Activated naive CD8-positive, alpha-beta T cell treated with anti-CD3 and anti-CD28 coated beads, Interleukin-2, amount 10 ng/mL, durations not matched to agents 7 days and 5 days (primary cell): ENCODE data around the gene MS4A6E. TPM values are rescaled to one million over a fixed set of nuclear protein-coding genes. Genes with fewer than 3 reads are reported as not detected.

Source experiments
- ATAC-seq: fragments of 150-1000 bp; cut with Tn5 transposase; one replicate; pipeline ENCODE4 v1.10.0; 2021; ENCODE audit warnings: low read depth, moderate library complexity
- POLR2A ChIA-PET: fragments of 350-600 bp; sonication (Branson Sonifier 250); formaldehyde crosslinking; loops from one replicate; lab custom pipeline; 2021; ENCODE audit warnings: antibody characterized with exemption; lab: Charles Lee
- DNase-seq: peaks from one replicate; pipeline ENCODE4 v3.0.0; 2021
- H3K27ac Mint-ChIP-seq: one replicate; pipeline ENCODE4 v1.8.0; 2022; ENCODE audit warnings: mild to moderate bottlenecking, mixed read lengths
- H3K27me3 Mint-ChIP-seq: one replicate; pipeline ENCODE4 v1.8.0; 2022; ENCODE audit warnings: mild to moderate bottlenecking, moderate library complexity, mixed read lengths
- H3K36me3 Mint-ChIP-seq: one replicate; pipeline ENCODE4 v1.8.0; 2021; ENCODE audit warnings: mild to moderate bottlenecking, mixed read lengths
- H3K4me1 Mint-ChIP-seq: one replicate; pipeline ENCODE4 v1.8.0; 2021; ENCODE audit warnings: mixed read lengths
- H3K4me3 Mint-ChIP-seq: one replicate; pipeline ENCODE4 v1.8.0; 2022; ENCODE audit warnings: mild to moderate bottlenecking, moderate library complexity, mixed read lengths
- H3K9me3 Mint-ChIP-seq: one replicate; pipeline ENCODE4 v1.8.0; 2021; ENCODE audit warnings: mixed read lengths
- total RNA-seq, 2 experiments: library from RNA; stranded (reverse); gene quantifications; one replicate each; pipeline ENCODE4 v1.2.3, GENCODE V29; 2021

The MS4A6E gene
- total RNA-seq, 2 experiments from 2014 or later, result not detected

GRCh38 chr11:60314635-60315321 is 12.3 kb upstream of the MS4A6E start:
- Mint-ChIP-seq H3K36me3 (no peaks in the 10 kb centered on the region), H3K4me3 (no peak overlapping the region), H3K27me3 (peaks cover 7% of the 10 kb centered on the region), H3K4me1 (peaks cover 1% of the 10 kb centered on the region), H3K9me3 (no peaks in the 10 kb centered on the region), H3K27ac (no peak overlapping the region)
- ATAC-seq, result no peak
- no peak for DNase-seq
- POLR2A ChIA-PET, result no interaction called here

GRCh38 chr11:60315871-60316270 is 11.2 kb upstream of the MS4A6E start:
- H3K36me3 Mint-ChIP-seq, result no peaks in the 10 kb centered on the region
- ATAC-seq, result no peak
- POLR2A ChIA-PET, result no interaction called here

GRCh38 chr11:60316317-60316716 is 10.7 kb upstream of the MS4A6E start:
- Mint-ChIP-seq H3K9me3 (peaks cover 4% of the 10 kb centered on the region), H3K4me3 (no peak overlapping the region), H3K4me1 (peaks cover 1% of the 10 kb centered on the region), H3K36me3 (no peaks in the 10 kb centered on the region), H3K27me3 (peaks cover 7% of the 10 kb centered on the region), H3K27ac (no peak overlapping the region)
- DNase-seq (no peak), ATAC-seq (no peak)
- POLR2A ChIA-PET, result no interaction called here

More at GRCh38 chr11:60315871-60316270, 11.2 kb upstream of the MS4A6E start:
- Mint-ChIP-seq H3K4me3 (no peak overlapping the region), H3K4me1 (peaks cover 1% of the 10 kb centered on the region), H3K9me3 (peaks cover 3% of the 10 kb centered on the region), H3K27ac (no peak overlapping the region), H3K27me3 (peaks cover 7% of the 10 kb centered on the region)
- DNase-seq, result no peak

- no peak for DNase-seq
- peaks cover 5% of the 10 kb centered on the region for H3K27me3 Mint-ChIP-seq
Observed at GRCh38 chr11:60318726-60319125, 8.3 kb upstream of the MS4A6E start.

GRCh38 chr11:60321051-60321450 is 6.0 kb upstream of the MS4A6E start:
- Mint-ChIP-seq H3K4me1 (no peaks in the 10 kb centered on the region), H3K27me3 (no peaks in the 10 kb centered on the region), H3K27ac (no peak overlapping the region), H3K4me3 (no peak overlapping the region), H3K36me3 (no peaks in the 10 kb centered on the region), H3K9me3 (peaks cover 5% of the 10 kb centered on the region)
- no peak for DNase-seq
- POLR2A ChIA-PET, result interaction anchor here (0.7 kb wide), 1 partner anchor 1400 kb away, joined by 6 read pairs; no protein-coding TSS in a partner anchor
- ATAC-seq, result no peak

More at GRCh38 chr11:60318726-60319125, 8.3 kb upstream of the MS4A6E start:
- ATAC-seq, result no peak
- no peaks in the 10 kb centered on the region for H3K36me3 Mint-ChIP-seq
- H3K4me3 Mint-ChIP-seq, result no peak overlapping the region
- POLR2A ChIA-PET, result no interaction called here
- H3K9me3 Mint-ChIP-seq, result peaks cover 5% of the 10 kb centered on the region
- no peak overlapping the region for H3K27ac Mint-ChIP-seq
- H3K4me1 Mint-ChIP-seq, result peaks cover 1% of the 10 kb centered on the region

- Mint-ChIP-seq H3K4me3 (no peak overlapping the region), H3K27me3 (no peaks in the 10 kb centered on the region), H3K36me3 (no peaks in the 10 kb centered on the region), H3K27ac (no peak overlapping the region), H3K9me3 (peaks cover 3% of the 10 kb centered on the region), H3K4me1 (no peaks in the 10 kb centered on the region)
- DNase-seq, result no peak
- POLR2A ChIA-PET, result no interaction called here
- no peak for ATAC-seq
Observed at GRCh38 chr11:60328460-60328859, 1.4 kb downstream of the MS4A6E start.

- H3K4me1 Mint-ChIP-seq, result peaks cover 3% of the 10 kb centered on the region
- H3K4me3 Mint-ChIP-seq, result no peak overlapping the region
- H3K27me3 Mint-ChIP-seq, result peaks cover 2% of the 10 kb centered on the region
- ATAC-seq (no peak), DNase-seq (no peak)
- H3K36me3 Mint-ChIP-seq, result no peaks in the 10 kb centered on the region
- peaks cover 3% of the 10 kb centered on the region for H3K9me3 Mint-ChIP-seq
- POLR2A ChIA-PET, result no interaction called here
- no peak overlapping the region for H3K27ac Mint-ChIP-seq
Observed at GRCh38 chr11:60332846-60333245, 5.8 kb downstream of the MS4A6E start.

GRCh38 chr11:60334005-60334620 is 7.1 kb downstream of the MS4A6E start:
- Mint-ChIP-seq H3K9me3 (peaks cover 3% of the 10 kb centered on the region), H3K36me3 (no peaks in the 10 kb centered on the region), H3K4me1 (peaks cover 3% of the 10 kb centered on the region), H3K27ac (no peak overlapping the region), H3K27me3 (peaks cover 2% of the 10 kb centered on the region), H3K4me3 (no peak overlapping the region)
- no peak for ATAC-seq
- POLR2A ChIA-PET, result no interaction called here
- DNase-seq, result peak; percentile 36

- H3K27ac Mint-ChIP-seq, result no peak overlapping the region
- H3K27me3 Mint-ChIP-seq, result peaks cover 4% of the 10 kb centered on the region
- no peak overlapping the region for H3K4me3 Mint-ChIP-seq
- ATAC-seq, result no peak
- H3K4me1 Mint-ChIP-seq, result peaks cover 3% of the 10 kb centered on the region
- DNase-seq, result no peak
- POLR2A ChIA-PET, result no interaction called here
- no peaks in the 10 kb centered on the region for H3K9me3 Mint-ChIP-seq
- no peaks in the 10 kb centered on the region for H3K36me3 Mint-ChIP-seq
Observed at GRCh38 chr11:60336767-60337391, 9.8 kb downstream of the MS4A6E start.

GRCh38 chr11:60338053-60338452 is 11.0 kb downstream of the MS4A6E start:
- Mint-ChIP-seq H3K27ac (no peak overlapping the region), H3K27me3 (peaks cover 4% of the 10 kb centered on the region), H3K4me3 (no peak overlapping the region), H3K9me3 (no peaks in the 10 kb centered on the region), H3K36me3 (no peaks in the 10 kb centered on the region), H3K4me1 (peaks cover 3% of the 10 kb centered on the region)
- DNase-seq (no peak), ATAC-seq (no peak)
- POLR2A ChIA-PET, result no interaction called here

- no peak for ATAC-seq
- Mint-ChIP-seq H3K4me3 (no peak overlapping the region), H3K4me1 (peaks cover 3% of the 10 kb centered on the region), H3K27me3 (peaks cover 2% of the 10 kb centered on the region), H3K9me3 (no peaks in the 10 kb centered on the region), H3K27ac (no peak overlapping the region), H3K36me3 (no peaks in the 10 kb centered on the region)
- no peak for DNase-seq
- POLR2A ChIA-PET, result no interaction called here
Observed at GRCh38 chr11:60339356-60339755, 12.3 kb downstream of the MS4A6E start.

- H3K36me3 Mint-ChIP-seq, result no peaks in the 10 kb centered on the region
- H3K4me3 Mint-ChIP-seq, result no peak overlapping the region
- H3K9me3 Mint-ChIP-seq, result no peaks in the 10 kb centered on the region
- DNase-seq (no peak), ATAC-seq (no peak)
- H3K27me3 Mint-ChIP-seq, result peaks cover 4% of the 10 kb centered on the region
- H3K4me1 Mint-ChIP-seq, result no peaks in the 10 kb centered on the region
- POLR2A ChIA-PET, result no interaction called here
- H3K27ac Mint-ChIP-seq, result no peak overlapping the region
Observed at GRCh38 chr11:60343094-60343704, 16.1 kb downstream of the MS4A6E start.

- H3K27me3 Mint-ChIP-seq, result peaks cover 4% of the 10 kb centered on the region
Observed at GRCh38 chr11:60344146-60344545, 17.1 kb downstream of the MS4A6E start.

More at GRCh38 chr11:60344146-60344545, 17.1 kb downstream of the MS4A6E start:
- Mint-ChIP-seq H3K4me1 (no peaks in the 10 kb centered on the region), H3K9me3 (no peaks in the 10 kb centered on the region), H3K27ac (no peak overlapping the region), H3K36me3 (no peaks in the 10 kb centered on the region), H3K4me3 (no peak overlapping the region)
- no peak for DNase-seq
- POLR2A ChIA-PET, result no interaction called here
- ATAC-seq, result no peak
